Skeletal muscle cell (primary cell): ENCODE data around the gene STX19.
"Not testable (repeated sequence)": the region's sequence is repeated elsewhere in the genome, so short reads cannot be mapped to it uniquely, and the experiment has no call there.

Experiments
- DNase-seq: peaks from one replicate; pipeline ENCODE4 v3.0.0-alpha.2; 2010; ENCODE audit warnings: low read depth
- H3K4me3 ChIP-seq: 2 replicates; pipeline ENCODE4 v1.5.1; 2011; ENCODE audit warnings: low read depth, mild to moderate bottlenecking, control low read depth, low read length, moderate library complexity

The STX19 gene

GRCh38 chr3:93983408-93983807 lies 45.0 kb downstream of the STX19 start:
- no peak for DNase-seq
- no peak overlapping the region for H3K4me3 ChIP-seq

GRCh38 chr3:93981649-93982048 lies 46.7 kb downstream of the STX19 start:
- H3K4me3 ChIP-seq: no peak overlapping the region
- DNase-seq: no peak

DNA sequence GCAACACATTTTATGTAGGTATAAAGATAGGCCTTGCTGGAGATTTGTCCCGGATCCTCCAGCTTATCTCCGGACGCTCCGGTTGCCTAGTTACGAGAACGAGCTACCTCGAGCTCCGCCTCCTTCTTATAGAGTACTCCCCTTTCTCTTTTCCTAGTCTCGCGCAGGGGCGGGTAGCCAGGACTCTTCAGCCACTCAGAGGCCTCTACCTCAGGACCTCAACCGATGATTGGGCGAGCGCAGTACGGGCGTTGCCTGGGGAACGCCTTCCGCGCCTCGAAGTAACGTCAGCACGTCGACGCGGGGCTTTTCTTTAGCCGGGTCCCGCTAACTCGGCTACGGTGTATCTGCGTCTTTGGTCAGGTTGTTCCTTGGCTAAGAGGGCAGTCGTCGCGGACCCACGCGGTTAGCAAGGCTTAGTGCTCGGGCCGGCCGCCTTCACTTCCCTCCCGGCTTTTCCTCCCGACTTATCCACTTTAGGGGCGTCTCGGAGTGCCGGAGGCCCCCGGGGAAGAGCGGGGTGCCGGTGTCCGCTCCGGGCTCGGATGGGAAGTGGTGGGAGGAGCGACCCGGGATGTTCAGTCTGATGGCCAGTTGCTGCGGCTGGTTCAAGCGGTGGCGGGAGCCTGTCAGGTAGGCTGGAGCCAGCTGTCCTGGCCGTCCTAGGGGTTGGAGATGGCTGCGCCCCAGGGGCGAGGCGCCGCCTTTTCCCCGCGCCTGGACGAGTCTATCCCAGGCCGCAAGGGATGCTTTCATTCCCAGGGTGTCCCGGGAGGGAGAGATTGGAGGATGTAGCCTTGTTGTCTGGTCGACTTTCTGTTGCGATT lies 48.3 kb downstream of the STX19 start, which contains the start of gene ARL13B:
Gene ARL13B, plus strand, starts transcription at position 306 of the 827 bp plus-strand sequence. Its CDS starts 269 bp downstream, at position 575.
- DNase-seq: peak; percentile 94

GRCh38 chr3:93973131-93974126 lies 55.0 kb downstream of the STX19 start, which contains the start of gene PROS1:
Gene PROS1 (minus strand): TSS chr3:93973896. CDS start chr3:93973749, 147 bp downstream.
- peak; percentile 68 for DNase-seq

More for the DNA sequence above, 48.3 kb downstream of the STX19 start, which contains the start of gene ARL13B:
- H3K4me3 ChIP-seq: peak within 1 kb of the TSS; percentile 90

DNA sequence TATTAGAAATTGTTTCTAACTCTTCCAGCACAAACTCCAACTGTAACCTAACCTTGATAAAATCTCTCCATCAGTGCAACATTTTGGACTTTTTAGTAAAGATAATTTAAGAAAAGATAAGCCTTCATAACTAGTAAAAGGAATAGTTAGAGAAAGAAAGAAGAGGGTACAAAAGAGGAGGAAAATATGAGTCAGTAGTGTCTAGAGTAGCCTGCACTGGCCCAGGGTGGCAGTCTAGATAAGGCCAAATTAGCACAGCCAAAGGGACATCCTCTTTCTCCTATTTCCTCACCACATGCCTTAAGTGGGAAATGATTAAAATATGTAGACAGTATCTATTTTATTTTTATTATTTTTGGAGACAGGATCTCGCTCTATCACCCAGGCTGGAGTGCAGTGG lies 58.4 kb downstream of the STX19 start:
- DNase-seq: no peak
- no peak overlapping the region for H3K4me3 ChIP-seq

More at GRCh38 chr3:93973131-93974126, 55.0 kb downstream of the STX19 start, which contains the start of gene PROS1:
- peak within 1 kb of the TSS; percentile 66 for H3K4me3 ChIP-seq

- H3K4me3 ChIP-seq: no peak overlapping the region
- DNase-seq: no peak
Observed at GRCh38 chr3:93969443-93969842, 59.0 kb downstream of the STX19 start.

- H3K4me3 ChIP-seq, DNase-seq: not testable (repeated sequence)
Observed at GRCh38 chr3:93965106-93965505, 63.3 kb downstream of the STX19 start.
